Measurements from ENCODE around the gene AFDN.

GRCh38 chr6:167840526-167841179, 13.9 kb downstream of the AFDN start:
- TF ChIP-seq CTCF (conservative IDR thresholded peaks at IDR 0.05) (no peak), EZH2 (IDR thresholded peaks at IDR 0.05; ENCODE audit: low read depth) (no peak)

Data from PC-9 (cell line).